IMR-90 (cell line): ENCODE measurements around the gene LENEP. TPM values are rescaled to one million over a fixed set of nuclear protein-coding genes. Genes with fewer than 3 reads are reported as not detected.

ENCODE experiments used
- ATAC-seq: fragments of 200-7000 bp; cut with Tn5 transposase; 2 replicates; pipeline ENCODE4 v1.9.1; 2020; ENCODE audit warnings: low read depth, mild to moderate bottlenecking, moderate library complexity
- BruUV-seq: library from RNA; stranded (reverse); fragments of 400-500 nt; replicated peaks from 2 replicates; lab custom pipeline; 2021; lab: Mats Ljungman, UMichigan
- CTCF ChIA-PET: fragments of 300-600 bp; formaldehyde crosslinking; extraction: SDS; loops from one replicate; lab custom pipeline; 2021; ENCODE audit warnings: antibody characterized with exemption; lab: Yijun Ruan, JAX
- POLR2A ChIA-PET: fragments of 300-600 bp; sonication (Branson Sonifier 250); formaldehyde crosslinking; loops from one replicate; lab custom pipeline; 2022; ENCODE audit warnings: antibody characterized with exemption; ENCODE audit not compliant: unreplicated experiment; lab: Charles Lee
- DNase-seq: peaks from one replicate; pipeline ENCODE4 v3.0.0; 2013
- H2AFZ ChIP-seq: replicated peaks from 2 replicates; pipeline ENCODE3; 2013; ENCODE audit warnings: low read length, mild to moderate bottlenecking; ENCODE audit not compliant: poor library complexity
- H2AK5ac ChIP-seq: 2 replicates; pipeline ENCODE4 v1.6.1; 2013; ENCODE audit warnings: low read depth, low read length, inconsistent platforms
- H2AK9ac ChIP-seq: replicated peaks from 2 replicates; pipeline ENCODE3; 2013; ENCODE audit warnings: mild to moderate bottlenecking, low read depth, low read length, moderate library complexity; ENCODE audit not compliant: poor library complexity
- H2BK120ac ChIP-seq: 2 replicates; pipeline ENCODE4 v1.6.1; 2013; ENCODE audit warnings: low read depth, low read length, inconsistent platforms
- H2BK15ac ChIP-seq: 3 replicates; pipeline ENCODE4 v1.6.1; 2013; ENCODE audit warnings: low read depth, low read length, inconsistent platforms
- H2BK20ac ChIP-seq: 2 replicates; pipeline ENCODE4 v1.6.1; 2013; ENCODE audit warnings: low read depth, mild to moderate bottlenecking, inconsistent platforms, low read length, moderate library complexity
- H2BK5ac ChIP-seq: 2 replicates; pipeline ENCODE4 v1.6.1; 2013; ENCODE audit warnings: mild to moderate bottlenecking, low read depth, low read length, inconsistent platforms; ENCODE audit not compliant: poor library complexity, severe bottlenecking
- H3K14ac ChIP-seq: replicated peaks from 2 replicates; pipeline ENCODE4 v1.6.1; 2013; ENCODE audit warnings: low read depth, low read length, inconsistent platforms
- H3K18ac ChIP-seq: 2 replicates; pipeline ENCODE4 v1.6.1; 2013; ENCODE audit warnings: low read depth, low read length, control low read depth
- H3K23ac ChIP-seq: 2 replicates; pipeline ENCODE4 v1.6.1; 2013; ENCODE audit warnings: low read depth, low read length, inconsistent platforms
- H3K27ac ChIP-seq: 2 replicates; pipeline ENCODE4 v1.5.1; 2013; ENCODE audit warnings: mild to moderate bottlenecking, control low read depth, low read length; ENCODE audit not compliant: insufficient read depth
- H3K27me3 ChIP-seq: 2 replicates; pipeline ENCODE4 v1.6.1; 2013; ENCODE audit warnings: low read length; ENCODE audit not compliant: control insufficient read depth, insufficient read depth
- H3K36me3 ChIP-seq: 2 replicates; pipeline ENCODE4 v1.6.1; 2013; ENCODE audit warnings: low read length, mixed read lengths; ENCODE audit not compliant: control insufficient read depth, insufficient read depth
- H3K4ac ChIP-seq: 2 replicates; pipeline ENCODE4 v1.6.1; 2013; ENCODE audit warnings: low read depth, low read length, inconsistent platforms
- H3K4me1 ChIP-seq: 2 replicates; pipeline ENCODE4 v1.6.1; 2013; ENCODE audit warnings: low read length, mixed read lengths; ENCODE audit not compliant: control insufficient read depth, insufficient read depth
- H3K4me2 ChIP-seq: 2 replicates; pipeline ENCODE4 v1.6.1; 2013; ENCODE audit warnings: low read depth, mild to moderate bottlenecking, control low read depth, low read length, moderate library complexity
- H3K4me3 ChIP-seq: 2 replicates; pipeline ENCODE4 v1.5.1; 2013; ENCODE audit warnings: low read depth, mild to moderate bottlenecking, control low read depth, low read length, moderate library complexity; ENCODE audit not compliant: insufficient read depth
- H3K56ac ChIP-seq: 2 replicates; pipeline ENCODE4 v1.6.1; 2013; ENCODE audit warnings: low read length, inconsistent platforms; ENCODE audit not compliant: insufficient read depth; ENCODE audit errors: extremely low read depth
- H3K79me1 ChIP-seq, 2 experiments: 2 replicates each; pipeline ENCODE4 v1.6.1; 2013; ENCODE audit warnings: low read length in 2 of 2, inconsistent platforms in 1 of 2, low read depth in 1 of 2
- H3K9ac ChIP-seq: 2 replicates; pipeline ENCODE4 v1.6.1; 2013; ENCODE audit warnings: low read depth, low read length, control low read depth
- H3K9me1 ChIP-seq: 2 replicates; pipeline ENCODE4 v1.6.1; 2013; ENCODE audit warnings: low read length, inconsistent platforms; ENCODE audit not compliant: insufficient read depth
- H3K9me3 ChIP-seq: 2 replicates; pipeline ENCODE4 v1.6.1; 2013; ENCODE audit warnings: low read length; ENCODE audit not compliant: control insufficient read depth, insufficient read depth
- H4K20me1 ChIP-seq: 2 replicates; pipeline ENCODE4 v1.6.1; 2013; ENCODE audit warnings: low read length, inconsistent platforms; ENCODE audit not compliant: insufficient read depth
- H4K5ac ChIP-seq: 2 replicates; pipeline ENCODE4 v1.6.1; 2013; ENCODE audit warnings: mild to moderate bottlenecking, low read depth, low read length, control low read depth
- H4K8ac ChIP-seq, 2 experiments: 2 replicates each; pipeline ENCODE4 v1.6.1; 2013; ENCODE audit warnings: low read depth in 2 of 2, low read length in 2 of 2, control low read depth in 1 of 2, inconsistent platforms in 1 of 2
- H4K91ac ChIP-seq: 2 replicates; pipeline ENCODE4 v1.6.1; 2013; ENCODE audit warnings: low read depth, low read length, inconsistent platforms; ENCODE audit not compliant: insufficient read depth
- BHLHE40 ChIP-seq: fragments of 150-350 bp; IDR thresholded peaks from 2 replicates; pipeline ENCODE4 v1.6.1; 2016; ENCODE audit warnings: mild to moderate bottlenecking, low read depth, low read length
- CEBPB ChIP-seq: IDR thresholded peaks from 2 replicates; pipeline ENCODE4 v1.6.1; 2012; ENCODE audit warnings: low read depth, low read length, improper control_type of control experiment
- CHD1 ChIP-seq: IDR thresholded peaks from 2 replicates; pipeline ENCODE4 v1.6.1; 2012; ENCODE audit warnings: low read depth, low read length, improper control_type of control experiment
- FOS ChIP-seq: fragments of 150-350 bp; IDR thresholded peaks from 2 replicates; pipeline ENCODE4 v1.6.1; 2016; ENCODE audit warnings: low read depth, low read length
- MAFK ChIP-seq: IDR thresholded peaks from 2 replicates; pipeline ENCODE4 v1.6.1; 2012; ENCODE audit warnings: low read depth, low read length, improper control_type of control experiment
- MAZ ChIP-seq: IDR thresholded peaks from 2 replicates; pipeline ENCODE4 v1.6.1; 2012; ENCODE audit warnings: low read depth, mild to moderate bottlenecking, low read length, improper control_type of control experiment, moderate library complexity, borderline replicate concordance
- MXI1 ChIP-seq: IDR thresholded peaks from 2 replicates; pipeline ENCODE4 v1.6.1; 2012; ENCODE audit warnings: low read depth, mild to moderate bottlenecking, low read length, moderate library complexity, borderline replicate concordance
- NFE2L2 ChIP-seq: fragments of 150-350 bp; IDR thresholded peaks from 2 replicates; pipeline ENCODE4 v1.6.1; 2016; ENCODE audit warnings: low read depth, mild to moderate bottlenecking, low read length
- POLR2A ChIP-seq: IDR thresholded peaks from 2 replicates; pipeline ENCODE4 v1.6.1; 2012; ENCODE audit warnings: mild to moderate bottlenecking, low read depth, low read length
- RAD21 ChIP-seq: IDR thresholded peaks from 2 replicates; pipeline ENCODE4 v1.6.1; 2012; ENCODE audit warnings: low read length, improper control_type of control experiment
- RCOR1 ChIP-seq: IDR thresholded peaks from 2 replicates; pipeline ENCODE4 v1.6.1; 2012; ENCODE audit warnings: mild to moderate bottlenecking, low read length, improper control_type of control experiment; ENCODE audit not compliant: insufficient replicate concordance
- RFX5 ChIP-seq: IDR thresholded peaks from 2 replicates; pipeline ENCODE4 v1.8.0; 2012; ENCODE audit warnings: low read depth, mild to moderate bottlenecking, low read length, moderate library complexity
- SMC3 ChIP-seq: fragments of 150-350 bp; IDR thresholded peaks from 2 replicates; pipeline ENCODE4 v1.6.1; 2016; ENCODE audit warnings: low read depth, mild to moderate bottlenecking, antibody characterized with exemption, low read length, moderate library complexity
- WGBS, 2 experiments: methylation state at CpG; one replicate each; pipeline versions ENCODE4 v1.1.5 to v1.1.7; 2013; ENCODE audit warnings: missing lambda C conversion rate in 2 of 2; ENCODE audit not compliant: insufficient read length in 1 of 2; ENCODE audit errors: extremely low coverage in 2 of 2; 5-methylcytosine and 5-hydroxymethylcytosine counted together
- dilution Hi-C: fragments of 300-500 bp; cut with HindIII; formaldehyde crosslinking; loops from one replicate; pipeline ENCODE4 v1.14.3; 2018; ENCODE audit warnings: low sequenced_read_pairs; ENCODE audit not compliant: unreplicated experiment
- in situ Hi-C: fragments of 300-500 bp; cut with MboI; formaldehyde crosslinking; loops from 3 replicates; pipeline ENCODE4 v1.14.3; 2019; ENCODE audit warnings: low sequenced_read_pairs, inconsistent platforms, mixed read lengths
- intact Hi-C: fragments of 100-400 bp; cut with micrococcal nuclease; formaldehyde crosslinking; loops from 2 replicates; pipeline ENCODE4 v1.10.0; 2022
- polyA plus RNA-seq, 3 experiments: library from polyadenylated mRNA; depleted of rRNA; stranded (reverse); fragments of >200 nt; gene quantifications; 2 replicates each; pipeline ENCODE4 v1.2.3, GENCODE V29; 2012; ENCODE audit warnings: low replicate concordance in 1 of 3
- total RNA-seq: library from RNA; depleted of rRNA; stranded (reverse); fragments of >200 nt; gene quantifications from 2 replicates; pipeline ENCODE4 v1.2.3, GENCODE V29; 2012
- TF ChIP-seq, protein P1 (sequence below): fragments of 150-350 bp; IDR thresholded peaks from 2 replicates; pipeline ENCODE4 v1.6.1; 2016; ENCODE audit warnings: low read depth, mild to moderate bottlenecking, low read length, moderate library complexity, borderline replicate concordance
- TF ChIP-seq, protein P2 (sequence below): fragments of 150-350 bp; IDR thresholded peaks from 2 replicates; pipeline ENCODE4 v1.6.1; 2017; ENCODE audit warnings: mild to moderate bottlenecking, antibody characterized with exemption, low read length, low read depth
- TF ChIP-seq, protein P3 (sequence below): conservative IDR thresholded peaks from 2 replicates; pipeline ENCODE4 v1.5.1; 2012; ENCODE audit warnings: mild to moderate bottlenecking, low read depth, low read length, improper control_type of control experiment

The LENEP gene
- total and polyA plus RNA-seq, 2 of the 4 experiments (the other 2 are of a cell fraction) = not detected

DNA sequence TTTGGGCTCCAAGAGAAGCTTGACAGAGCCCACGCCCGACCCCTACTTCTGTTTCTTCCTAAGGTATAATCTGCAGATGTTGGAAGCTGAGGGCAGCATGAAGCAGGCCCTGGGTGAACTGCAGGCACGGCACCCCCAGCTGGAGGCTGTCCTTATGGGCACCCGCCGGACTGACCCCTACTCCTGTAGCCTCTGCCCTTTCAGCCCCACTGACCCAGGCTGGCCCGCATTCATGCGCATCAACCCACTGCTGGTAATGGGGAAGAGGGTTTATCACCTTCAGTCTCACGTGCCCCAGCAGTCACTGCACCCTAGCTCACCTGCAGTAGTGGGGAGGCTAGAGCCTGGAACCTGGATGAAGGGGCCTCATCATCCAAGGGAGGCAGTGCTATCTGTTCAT is 3.1 kb upstream of the LENEP start:
- Histone ChIP-seq H2AK9ac (peak overlapping the region; percentile 28), H3K27ac (no peak overlapping the region), H2AFZ (peak overlapping the region; percentile 58), H3K36me3 (peaks cover 28% of the 10 kb centered on the region), H4K20me1 (peaks cover 12% of the 10 kb centered on the region; the same call in 1 of the 2 replicates), H3K9ac (no peak overlapping the region), H3K56ac (no peak overlapping the region), H4K8ac (no peak overlapping the region), H2BK120ac (no peak overlapping the region), H3K27me3 (no peaks in the 10 kb centered on the region), H3K4me2 (no peak overlapping the region), H3K18ac (no peak overlapping the region), H2BK15ac (no peak overlapping the region), H4K5ac (no peak overlapping the region), H3K9me3 (no peaks in the 10 kb centered on the region), H2BK5ac (no peak overlapping the region), H4K91ac (no peak overlapping the region), H3K4ac (no peak overlapping the region), H2AK5ac (no peak overlapping the region), H2BK20ac (no peak overlapping the region), H3K79me1 (peaks cover 18 to 46% of the 10 kb centered on the region in 2 experiments), H3K9me1 (peaks cover 10% of the 10 kb centered on the region), H3K14ac (no peak overlapping the region), H3K4me3 (no peak overlapping the region), H3K4me1 (peaks cover 4% of the 10 kb centered on the region; the same call in 1 of the 2 replicates), H3K23ac (no peak overlapping the region)
- no peak for DNase-seq
- no peak for ATAC-seq
- in situ Hi-C loops (no loop called here), intact Hi-C loops (no loop called here), dilution Hi-C loops (no loop called here)
- no CpG with 5 or more reads among the region's 8 CpGs for WGBS, 2 experiments
- ChIA-PET POLR2A (no interaction called here), CTCF (no interaction called here)
- TF ChIP-seq RFX5 (no peak), POLR2A (no peak), RCOR1 (no peak), MXI1 (no peak), FOS (no peak), CHD1 (no peak), BHLHE40 (no peak), MAZ (no peak), SMC3 (no peak), CEBPB (no peak), MAFK (no peak), RAD21 (no peak), NFE2L2 (no peak)
- TF ChIP-seq, protein P1, sequence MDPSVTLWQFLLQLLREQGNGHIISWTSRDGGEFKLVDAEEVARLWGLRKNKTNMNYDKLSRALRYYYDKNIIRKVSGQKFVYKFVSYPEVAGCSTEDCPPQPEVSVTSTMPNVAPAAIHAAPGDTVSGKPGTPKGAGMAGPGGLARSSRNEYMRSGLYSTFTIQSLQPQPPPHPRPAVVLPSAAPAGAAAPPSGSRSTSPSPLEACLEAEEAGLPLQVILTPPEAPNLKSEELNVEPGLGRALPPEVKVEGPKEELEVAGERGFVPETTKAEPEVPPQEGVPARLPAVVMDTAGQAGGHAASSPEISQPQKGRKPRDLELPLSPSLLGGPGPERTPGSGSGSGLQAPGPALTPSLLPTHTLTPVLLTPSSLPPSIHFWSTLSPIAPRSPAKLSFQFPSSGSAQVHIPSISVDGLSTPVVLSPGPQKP = no peak
- TF ChIP-seq, protein P2, sequence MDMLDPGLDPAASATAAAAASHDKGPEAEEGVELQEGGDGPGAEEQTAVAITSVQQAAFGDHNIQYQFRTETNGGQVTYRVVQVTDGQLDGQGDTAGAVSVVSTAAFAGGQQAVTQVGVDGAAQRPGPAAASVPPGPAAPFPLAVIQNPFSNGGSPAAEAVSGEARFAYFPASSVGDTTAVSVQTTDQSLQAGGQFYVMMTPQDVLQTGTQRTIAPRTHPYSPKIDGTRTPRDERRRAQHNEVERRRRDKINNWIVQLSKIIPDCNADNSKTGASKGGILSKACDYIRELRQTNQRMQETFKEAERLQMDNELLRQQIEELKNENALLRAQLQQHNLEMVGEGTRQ = no peak
- TF ChIP-seq, protein P3, sequence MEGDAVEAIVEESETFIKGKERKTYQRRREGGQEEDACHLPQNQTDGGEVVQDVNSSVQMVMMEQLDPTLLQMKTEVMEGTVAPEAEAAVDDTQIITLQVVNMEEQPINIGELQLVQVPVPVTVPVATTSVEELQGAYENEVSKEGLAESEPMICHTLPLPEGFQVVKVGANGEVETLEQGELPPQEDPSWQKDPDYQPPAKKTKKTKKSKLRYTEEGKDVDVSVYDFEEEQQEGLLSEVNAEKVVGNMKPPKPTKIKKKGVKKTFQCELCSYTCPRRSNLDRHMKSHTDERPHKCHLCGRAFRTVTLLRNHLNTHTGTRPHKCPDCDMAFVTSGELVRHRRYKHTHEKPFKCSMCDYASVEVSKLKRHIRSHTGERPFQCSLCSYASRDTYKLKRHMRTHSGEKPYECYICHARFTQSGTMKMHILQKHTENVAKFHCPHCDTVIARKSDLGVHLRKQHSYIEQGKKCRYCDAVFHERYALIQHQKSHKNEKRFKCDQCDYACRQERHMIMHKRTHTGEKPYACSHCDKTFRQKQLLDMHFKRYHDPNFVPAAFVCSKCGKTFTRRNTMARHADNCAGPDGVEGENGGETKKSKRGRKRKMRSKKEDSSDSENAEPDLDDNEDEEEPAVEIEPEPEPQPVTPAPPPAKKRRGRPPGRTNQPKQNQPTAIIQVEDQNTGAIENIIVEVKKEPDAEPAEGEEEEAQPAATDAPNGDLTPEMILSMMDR = no peak
- no TSS peak for BruUV-seq
